A549 treated with Hydrocortisone at 1 μM for 4 hours (cell line): ENCODE data around the gene MSMP. TPM values are rescaled to one million over a fixed set of nuclear protein-coding genes. Genes with fewer than 3 reads are reported as not detected.

Source experiments
- total RNA-seq: library from RNA; stranded (reverse); fragments of 200-300 nt; extraction: Qiagen RNA extraction; gene quantifications from 5 replicates; pipeline ENCODE4 v1.2.3, GENCODE V29; 2022

Gene MSMP
- total RNA-seq = 0.40 to 0.58 TPM in 2 of 5 replicates, not detected in the others

GRCh38 chr9:35754264-35754663, at the start of gene MSMP:
Gene MSMP (minus strand): TSS chr9:35754276. CDS start chr9:35754129, 147 bp downstream.

DNA sequence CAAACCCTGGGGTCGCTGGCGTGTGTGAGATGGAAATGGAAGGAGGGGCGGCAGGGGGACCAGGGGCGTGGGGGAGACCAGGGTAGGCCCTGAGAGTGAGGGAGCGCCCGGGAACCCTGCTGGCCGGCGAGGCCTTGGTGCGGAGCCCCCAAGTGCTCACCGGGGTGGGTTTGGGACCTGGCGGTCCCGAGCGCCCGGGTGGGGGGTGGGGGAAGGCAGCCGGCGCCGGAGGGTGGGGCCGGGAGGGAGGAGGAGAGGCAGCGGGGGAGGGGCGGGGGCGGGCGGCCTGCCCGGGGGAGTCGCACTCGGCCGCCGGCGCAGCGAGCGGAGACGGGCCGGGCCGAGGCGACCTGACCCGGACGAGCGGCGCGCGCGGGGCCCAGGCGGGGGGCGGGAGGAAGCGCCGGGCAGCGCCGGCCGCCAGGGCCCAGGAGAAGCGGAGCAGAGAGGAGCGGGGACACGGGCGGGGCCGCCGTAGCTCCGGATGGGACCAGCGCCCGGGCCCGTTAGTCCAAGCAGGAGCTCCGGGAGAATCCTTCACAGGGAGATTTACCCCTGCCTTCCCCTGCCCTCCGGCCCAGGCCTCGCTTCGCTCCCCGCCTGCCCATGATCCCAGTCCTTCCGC, 37.3 kb upstream of the MSMP start, which contains the start of gene NPR2:
TSS of gene NPR2 (plus strand) at position 295 of the 625 bp plus-strand sequence. CDS start 818 bp downstream, outside the sequence.

GRCh38 chr9:35748858-35749514, 5.1 kb downstream of the MSMP start, which contains the start of the genes GBA2 and RGP1:
Gene GBA2 (minus strand): TSS chr9:35749228. CDS start chr9:35748704, 524 bp downstream.
Gene RGP1 (plus strand): TSS chr9:35749287. CDS start chr9:35749756, 469 bp downstream.

GRCh38 chr9:35732185-35732799, 21.8 kb downstream of the MSMP start, which contains the start of the genes CREB3 and TLN1:
Gene CREB3 (plus strand): TSS chr9:35732666. CDS start chr9:35732773, 107 bp downstream.
Gene TLN1 (minus strand): TSS chr9:35732195. CDS start chr9:35725694, 6,501 bp downstream.

Other genes starting within 250 kb of the MSMP start
- 25.3 to 29.8 TPM (median 28.8 TPM) in 5 replicates for gene TESK1, start 149.0 kb downstream of the MSMP start, total RNA-seq
- gene CD72, start 135.9 kb downstream of the MSMP start, total RNA-seq = 0.11 to 0.20 TPM (median 0.15 TPM) in 4 of 5 replicates, not detected in the other
- gene SIT1, start 103.3 kb downstream of the MSMP start, total RNA-seq = not detected in 5 replicates
- gene RMRP, start 96.3 kb downstream of the MSMP start, total RNA-seq = 8.7 to 24.4 TPM (median 17.9 TPM) in 4 of 5 replicates, not detected in the other
- gene CCDC107, start 96.0 kb downstream of the MSMP start, total RNA-seq = 23.0 to 32.2 TPM (median 31.3 TPM) in 5 replicates
- gene ARHGEF39, start 89.1 kb downstream of the MSMP start, total RNA-seq = 13.6 to 18.2 TPM (median 17.4 TPM) in 5 replicates
- gene CA9, start 80.3 kb downstream of the MSMP start, total RNA-seq = 4.3 to 7.6 TPM (median 7.1 TPM) in 5 replicates
- 626 to 688 TPM (median 676 TPM) in 5 replicates for gene TPM2, start 64.4 kb downstream of the MSMP start, total RNA-seq
- 111 to 160 TPM (median 122 TPM) in 5 replicates for gene TLN1, start 22.1 kb downstream of the MSMP start, total RNA-seq
- 55.6 to 64.0 TPM (median 57.5 TPM) in 5 replicates for gene CREB3, start 21.6 kb downstream of the MSMP start, total RNA-seq
- 31.2 to 37.5 TPM (median 35.7 TPM) in 5 replicates for gene GBA2, start 5.0 kb downstream of the MSMP start, total RNA-seq
- gene RGP1, start 5.0 kb downstream of the MSMP start, total RNA-seq = 12.6 to 19.2 TPM (median 16.0 TPM) in 5 replicates
- 3.8 to 6.9 TPM (median 5.4 TPM) in 5 replicates for gene NPR2, start 37.3 kb upstream of the MSMP start, total RNA-seq
- gene SPAG8, start 58.0 kb upstream of the MSMP start, total RNA-seq = 0.27 to 0.49 TPM (median 0.35 TPM) in 5 replicates
- 55.0 to 109 TPM (median 99.7 TPM) in 5 replicates for gene HINT2, start 60.8 kb upstream of the MSMP start, total RNA-seq
- gene FAM221B, start 74.5 kb upstream of the MSMP start, total RNA-seq = not detected in 5 replicates
- 2.6 to 4.0 TPM (median 3.3 TPM) in 5 replicates for gene TMEM8B, start 75.0 kb upstream of the MSMP start, total RNA-seq
- not detected in 5 replicates for gene OR13J1, start 116.1 kb upstream of the MSMP start, total RNA-seq
- 0.20 to 0.47 TPM (median 0.30 TPM) in 5 replicates for gene HRCT1, start 151.9 kb upstream of the MSMP start, total RNA-seq
- gene SPAAR, start 155.2 kb upstream of the MSMP start, total RNA-seq = 0.05 to 0.15 TPM (median 0.07 TPM) in 3 of 5 replicates, not detected in the others
- gene OR2S2, start 203.9 kb upstream of the MSMP start, total RNA-seq = not detected in 5 replicates